ENCODE measurements around the gene STARD5. TPM values are rescaled to one million over a fixed set of nuclear protein-coding genes. Genes with fewer than 3 reads are reported as not detected.
A peak's percentile ranks its signal among the peaks of the same experiment; 100 is the strongest.

Gene STARD5
- total and polyA plus RNA-seq, 2 donors (not counting 1 experiment from before 2014, with no cell fraction given): 15.7 to 19.9 TPM

- H3K9ac ChIP-seq (ENCODE audit: low read length): peak overlapping the region; percentile 29
- intact Hi-C loops (cut with micrococcal nuclease): no loop called here
- peaks cover 0 to 60% of the 10 kb centered on the region in 2 experiments for H3K36me3 ChIP-seq (replicated peaks in 1 of 2; ENCODE audit: control extremely low read depth in 1 of 2, control insufficient read depth in 1 of 2, extremely low read depth in 1 of 2, insufficient read depth in 2 of 2, low read length in 1 of 2)
- DNase-seq (no peak), ATAC-seq (ENCODE audit: low read depth) (no peak)
- peaks cover 83% of the 10 kb centered on the region for H3K4me1 Mint-ChIP-seq
- H3K27ac ChIP-seq (ENCODE audit: low read length in 2 of 2): peak overlapping the region; percentile 66 to 88
- peak overlapping the region; percentile 69 for H3K4me2 ChIP-seq (replicated peaks; ENCODE audit: low read depth, low read length, poor library complexity, severe bottlenecking)
- H3K27me3 Mint-ChIP-seq: no peaks in the 10 kb centered on the region
- H3K4me1 ChIP-seq (ENCODE audit: control insufficient read depth in 2 of 2, insufficient read depth in 2 of 2, low read length in 2 of 2): peaks cover 64 to 71% of the 10 kb centered on the region in 2 donors
- 97% methylated on average over 22 of the region's 22 CpGs for WGBS (ENCODE audit: insufficient coverage)
- ChIA-PET CTCF (interaction anchor here (1.3 kb wide), 1 partner anchor 10 kb away, joined by 3 read pairs; no protein-coding TSS in a partner anchor), POLR2A (no interaction called here)
- no peak overlapping the region for H2AFZ ChIP-seq (ENCODE audit: insufficient read depth, low read depth, low read length, poor library complexity, severe bottlenecking)
- H3K4me3 ChIP-seq (ENCODE audit: control extremely low read depth in 1 of 5, extremely low read depth in 1 of 5, insufficient read depth in 1 of 5, low read depth in 2 of 5, low read length in 4 of 5): peak overlapping the region in 1 of 5 experiments; percentile 25
- H3K27ac Mint-ChIP-seq: peak overlapping the region; percentile 87
- H3K4me3 Mint-ChIP-seq: peak overlapping the region; percentile 65
- TF ChIP-seq EZH2 (IDR thresholded peaks at IDR 0.05; ENCODE audit: borderline replicate concordance, insufficient read depth, low read depth, low read length, poor library complexity, severe bottlenecking) (no peak), CTCF (IDR thresholded peaks at IDR 0.05) (no peak)
- H3K27me3 ChIP-seq (replicated peaks in 1 of 4; ENCODE audit: control extremely low read depth in 1 of 4, control insufficient read depth in 3 of 4, insufficient read depth in 4 of 4, low read length in 3 of 4): no peaks in the 10 kb centered on the region
- no peaks in the 10 kb centered on the region for H3K9me3 ChIP-seq (ENCODE audit: control extremely low read depth in 1 of 3, control insufficient read depth in 2 of 3, insufficient read depth in 1 of 3, low read length in 2 of 3)
- H4K20me1 ChIP-seq (ENCODE audit: control insufficient read depth, insufficient read depth, low read length, poor library complexity, severe bottlenecking): peaks cover 27% of the 10 kb centered on the region
- no peaks in the 10 kb centered on the region for H3K9me3 Mint-ChIP-seq (ENCODE audit: insufficient read depth)
- H3K79me2 ChIP-seq (ENCODE audit: control insufficient read depth, insufficient read depth, low read length): peaks cover 21% of the 10 kb centered on the region
These were observed 11.0 kb downstream of the STARD5 start for GRCh38 chr15:81312790-81313543.

Data from B cell (primary cell).